H9 (cell line): ENCODE data around the gene LCP1. TPM values are rescaled to one million over a fixed set of nuclear protein-coding genes. Genes with fewer than 3 reads are reported as not detected.

ENCODE experiments used
- DNase-seq: peaks from one replicate; pipeline ENCODE4 v3.0.0-alpha.2; 2017
- H2AFZ ChIP-seq: one replicate; pipeline ENCODE4 v1.6.1; 2013; ENCODE audit warnings: mild to moderate bottlenecking, low read length, control low read depth, moderate library complexity
- H2AK5ac ChIP-seq: 2 replicates; pipeline ENCODE4 v1.6.1; 2013; ENCODE audit warnings: low read length, control low read depth, mixed read lengths; ENCODE audit not compliant: insufficient read length
- H2BK120ac ChIP-seq: one replicate; pipeline ENCODE4 v1.6.1; 2013; ENCODE audit warnings: low read depth, mild to moderate bottlenecking, low read length, control low read depth, inconsistent platforms; ENCODE audit not compliant: poor library complexity, severe bottlenecking
- H2BK12ac ChIP-seq: 2 replicates; pipeline ENCODE4 v1.6.1; 2013; ENCODE audit warnings: low read length, control low read depth, mixed read lengths, low read depth; ENCODE audit not compliant: insufficient read length
- H2BK15ac ChIP-seq: 2 replicates; pipeline ENCODE4 v1.6.1; 2013; ENCODE audit warnings: low read depth, low read length, control low read depth
- H2BK20ac ChIP-seq: one replicate; pipeline ENCODE4 v1.6.1; 2013; ENCODE audit warnings: low read depth, mild to moderate bottlenecking, low read length, control low read depth, inconsistent platforms; ENCODE audit not compliant: poor library complexity, severe bottlenecking
- H2BK5ac ChIP-seq: 2 replicates; pipeline ENCODE4 v1.6.1; 2013; ENCODE audit warnings: low read length, control low read depth, mixed read lengths; ENCODE audit not compliant: insufficient read length
- H3K14ac ChIP-seq: 2 replicates; pipeline ENCODE4 v1.6.1; 2013; ENCODE audit warnings: low read length, control low read depth; ENCODE audit not compliant: insufficient read depth
- H3K18ac ChIP-seq: 2 replicates; pipeline ENCODE4 v1.6.1; 2013; ENCODE audit warnings: low read depth, mild to moderate bottlenecking, mixed read lengths, low read length, control low read depth; ENCODE audit not compliant: insufficient read length
- H3K23ac ChIP-seq: 2 replicates; pipeline ENCODE4 v1.6.1; 2013; ENCODE audit warnings: low read length, control low read depth, mixed read lengths, low read depth; ENCODE audit not compliant: insufficient read length
- H3K23me2 ChIP-seq: 2 replicates; pipeline ENCODE4 v1.6.1; 2013; ENCODE audit warnings: low read depth, mild to moderate bottlenecking, mixed read lengths, low read length, control low read depth; ENCODE audit not compliant: insufficient read length, poor library complexity, severe bottlenecking
- H3K27ac ChIP-seq: 2 replicates; pipeline ENCODE4 v1.5.1; 2013; ENCODE audit warnings: low read length, control low read depth, mixed read lengths, low read depth; ENCODE audit not compliant: insufficient read length
- H3K27me3 ChIP-seq: 2 replicates; pipeline ENCODE4 v1.6.1; 2013; ENCODE audit warnings: low read length, control low read depth, inconsistent platforms; ENCODE audit not compliant: insufficient read depth
- H3K4ac ChIP-seq: 2 replicates; pipeline ENCODE4 v1.6.1; 2013; ENCODE audit warnings: low read depth, mild to moderate bottlenecking, control low read depth, inconsistent platforms, low read length, moderate library complexity
- H3K4me1 ChIP-seq: 2 replicates; pipeline ENCODE4 v1.6.1; 2013; ENCODE audit warnings: low read length, control low read depth, inconsistent platforms; ENCODE audit not compliant: insufficient read depth
- H3K4me2 ChIP-seq: 2 replicates; pipeline ENCODE4 v1.6.1; 2013; ENCODE audit warnings: low read length, control low read depth, mixed read lengths; ENCODE audit not compliant: insufficient read length, insufficient read depth
- H3K56ac ChIP-seq: 2 replicates; pipeline ENCODE4 v1.6.1; 2013; ENCODE audit warnings: low read depth, mild to moderate bottlenecking, mixed read lengths, low read length, control low read depth; ENCODE audit not compliant: insufficient read length
- H3K79me1 ChIP-seq: 2 replicates; pipeline ENCODE4 v1.6.1; 2013; ENCODE audit warnings: low read depth, mild to moderate bottlenecking, moderate library complexity, low read length, control low read depth, inconsistent platforms; ENCODE audit not compliant: insufficient read depth, poor library complexity, severe bottlenecking
- H3K79me2 ChIP-seq: 2 replicates; pipeline ENCODE4 v1.6.1; 2013; ENCODE audit warnings: low read length, control low read depth, inconsistent platforms; ENCODE audit not compliant: insufficient read depth
- H3K9ac ChIP-seq: 2 replicates; pipeline ENCODE4 v1.6.1; 2013; ENCODE audit warnings: low read length, control low read depth, mixed read lengths; ENCODE audit not compliant: insufficient read length; ENCODE audit errors: extremely low read depth
- H3K9me3 ChIP-seq: one replicate; pipeline ENCODE4 v1.6.1; 2013; ENCODE audit warnings: low read depth, low read length, inconsistent platforms; ENCODE audit not compliant: control insufficient read depth
- H3T11ph ChIP-seq: one replicate; pipeline ENCODE4 v1.6.1; 2013; ENCODE audit warnings: mild to moderate bottlenecking, low read length, control low read depth, inconsistent platforms
- H4K20me1 ChIP-seq: one replicate; pipeline ENCODE4 v1.6.1; 2013; ENCODE audit not compliant: control insufficient read depth, insufficient read length, insufficient read depth
- H4K5ac ChIP-seq: 2 replicates; pipeline ENCODE4 v1.6.1; 2013; ENCODE audit warnings: low read depth, mild to moderate bottlenecking, mixed read lengths, low read length, control low read depth; ENCODE audit not compliant: insufficient read length
- H4K8ac ChIP-seq: replicated peaks from 2 replicates; pipeline ENCODE4 v1.6.1; 2013; ENCODE audit warnings: low read length, control low read depth, mixed read lengths, low read depth; ENCODE audit not compliant: insufficient read length
- H4K91ac ChIP-seq: 2 replicates; pipeline ENCODE4 v1.6.1; 2013; ENCODE audit warnings: low read depth, mild to moderate bottlenecking, moderate library complexity, mixed read lengths, low read length, control low read depth; ENCODE audit not compliant: insufficient read length
- H3K27ac Mint-ChIP-seq, 3 experiments: 2 replicates in 2 of 3; 3 replicates in 1 of 3; pipeline ENCODE4 v1.8.0; 2020 to 2021; ENCODE audit warnings: mixed read lengths in 3 of 3, mild to moderate bottlenecking in 1 of 3, moderate library complexity in 1 of 3
- H3K27me3 Mint-ChIP-seq: 2 replicates; pipeline ENCODE4 v1.8.0; 2021; ENCODE audit warnings: low read depth, mild to moderate bottlenecking, moderate library complexity, mixed read lengths
- H3K36me3 Mint-ChIP-seq, 3 experiments: 2 replicates in 2 of 3; 3 replicates in 1 of 3; pipeline ENCODE4 v1.8.0; 2020 to 2021; ENCODE audit warnings: low read depth in 3 of 3, mixed read lengths in 3 of 3; ENCODE audit not compliant: insufficient read depth in 1 of 3
- H3K4me1 Mint-ChIP-seq, 2 experiments: 2 replicates each; pipeline ENCODE4 v1.8.0; 2020; ENCODE audit warnings: mixed read lengths in 2 of 2
- H3K4me3 Mint-ChIP-seq, 2 experiments: 2 replicates in 1 of 2; 3 replicates in 1 of 2; pipeline ENCODE4 v1.8.0; 2020 to 2021; ENCODE audit warnings: mild to moderate bottlenecking in 2 of 2, mixed read lengths in 2 of 2, moderate library complexity in 1 of 2
- H3K9me3 Mint-ChIP-seq, 2 experiments: 2 replicates in 1 of 2; 3 replicates in 1 of 2; pipeline ENCODE4 v1.8.0; 2020; ENCODE audit warnings: mild to moderate bottlenecking in 2 of 2, mixed read lengths in 2 of 2, moderate library complexity in 1 of 2
- CTCF ChIP-seq: fragments of 200-600 bp; sonication (generic); conservative IDR thresholded peaks from 3 replicates; pipeline ENCODE4 v1.8.0; 2021; ENCODE audit warnings: antibody characterized with exemption, mild to moderate bottlenecking
- WGBS: extraction: QIAGEN DNeasy Blood & Tissue Kit; methylation state at CpG from one replicate; pipeline ENCODE4 v1.1.7; 2013; ENCODE audit warnings: missing lambda C conversion rate, low lambda C conversion rate, mixed read lengths; ENCODE audit not compliant: insufficient read length; ENCODE audit errors: extremely low coverage; 5-methylcytosine and 5-hydroxymethylcytosine counted together
- total RNA-seq: library from RNA; stranded (reverse); gene quantifications from 2 replicates; pipeline ENCODE4 v1.2.1, GENCODE V29; 2021

Gene LCP1
- total RNA-seq, 1 experiment from 2014 or later, result 0.81 TPM

DNA sequence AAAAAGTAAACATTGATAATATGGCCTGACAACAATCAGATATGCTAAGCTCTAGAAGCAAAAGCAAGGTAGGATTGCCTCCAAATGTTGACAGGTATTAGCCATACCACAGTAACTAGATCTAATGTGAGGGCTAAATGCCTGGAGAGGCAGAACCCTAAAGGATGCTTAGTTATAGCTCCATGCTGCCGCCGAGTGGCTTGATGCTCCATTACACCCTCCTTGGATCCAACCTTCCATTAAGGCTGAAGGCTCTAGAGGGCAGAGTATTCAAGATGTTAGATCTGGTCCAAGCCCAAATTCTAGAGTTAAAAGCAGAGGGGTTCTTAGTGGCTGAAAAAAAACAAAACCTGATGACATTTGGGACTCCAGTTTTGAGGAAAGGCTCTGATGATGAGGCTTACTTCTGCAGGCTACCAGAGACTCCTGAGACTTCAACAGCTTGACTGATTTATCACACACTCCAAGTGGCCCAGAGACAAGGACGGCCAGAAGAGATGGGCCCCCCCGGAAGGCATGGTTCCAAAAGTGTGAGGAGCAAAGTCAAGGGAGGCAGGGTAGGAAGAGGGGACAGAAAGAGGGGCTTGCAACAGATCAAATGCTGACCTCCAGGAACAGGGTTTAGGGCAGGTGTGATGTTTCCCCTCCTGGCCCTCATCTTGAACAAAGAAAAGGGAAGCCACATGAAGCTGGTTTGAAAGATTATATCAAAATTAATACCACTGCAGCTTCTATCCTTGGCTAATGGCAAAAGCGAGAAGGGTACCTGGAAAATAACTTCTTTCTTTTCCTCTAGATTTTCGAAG is 55.2 kb downstream of the LCP1 start:
- Histone ChIP-seq H3K14ac (no peak overlapping the region), H3K56ac (no peak overlapping the region), H4K5ac (no peak overlapping the region), H4K20me1 (no peaks in the 10 kb centered on the region), H3K27me3 (no peaks in the 10 kb centered on the region), H2BK15ac (no peak overlapping the region), H2AK5ac (no peak overlapping the region), H2BK20ac (no peak overlapping the region), H3K23me2 (no peaks in the 10 kb centered on the region), H3K4ac (no peak overlapping the region), H3K79me1 (no peaks in the 10 kb centered on the region), H3T11ph (no peak overlapping the region), H2BK5ac (no peak overlapping the region), H3K79me2 (no peaks in the 10 kb centered on the region), H3K18ac (no peak overlapping the region), H3K27ac (no peak overlapping the region), H2AFZ (no peak overlapping the region), H2BK12ac (no peak overlapping the region), H3K9ac (no peak overlapping the region), H4K8ac (no peak overlapping the region), H3K4me2 (no peak overlapping the region), H4K91ac (no peak overlapping the region), H3K23ac (no peak overlapping the region), H2BK120ac (no peak overlapping the region), H3K4me1 (no peaks in the 10 kb centered on the region), H3K9me3 (no peaks in the 10 kb centered on the region)
- peak; percentile 86 for TF ChIP-seq CTCF
- Mint-ChIP-seq H3K27me3 (no peaks in the 10 kb centered on the region), H3K27ac (no peak overlapping the region), H3K9me3 (no peaks in the 10 kb centered on the region), H3K36me3 (no peaks in the 10 kb centered on the region), H3K4me3 (no peak overlapping the region), H3K4me1 (no peaks in the 10 kb centered on the region)
- no CpG with 5 or more reads among the region's 6 CpGs for WGBS
- peak; percentile 79 for DNase-seq
